Gastrocnemius medialis (tissue), 4 donors: ENCODE data around the gene MAD1L1. TPM values are rescaled to one million over a fixed set of nuclear protein-coding genes. Genes with fewer than 3 reads are reported as not detected.

Source experiments
- ATAC-seq, 2 donors: fragments of 150-250 bp; one replicate each; pipeline ENCODE4 v1.9.1; 2016
- DNase-seq, 2 donors: peaks; one replicate each; pipeline ENCODE4 v3.0.0-alpha.2; 2019
- H3K27ac ChIP-seq, 4 donors: fragments of 200-600 bp; sonication (generic); 1 replicate in 1 of 4; 2 replicates in 3 of 4; pipeline ENCODE4 v1.5.1; 2016 to 2018; ENCODE audit warnings: mild to moderate bottlenecking in 2 of 4, moderate library complexity in 1 of 4
- H3K27me3 ChIP-seq, 3 donors: fragments of 200-600 bp; sonication (generic) in 2 of 3; 1 replicate in 1 of 3; 2 replicates in 2 of 3; pipeline versions ENCODE4 v1.5.1 to v1.6.0; 2016 to 2019; ENCODE audit warnings: mild to moderate bottlenecking in 1 of 3, moderate library complexity in 1 of 3
- H3K36me3 ChIP-seq, 2 donors: fragments of 200-600 bp; sonication (generic) in 1 of 2; one replicate each; pipeline ENCODE4 v1.5.1; 2017 to 2018
- H3K4me1 ChIP-seq, 2 donors: fragments of 200-600 bp; sonication (generic) in 1 of 2; one replicate each; pipeline ENCODE4 v1.5.1; 2016 to 2017; ENCODE audit warnings: mild to moderate bottlenecking in 2 of 2
- H3K4me3 ChIP-seq, 4 donors: fragments of 200-600 bp; sonication (generic) in 3 of 4; 1 replicate in 1 of 4; 2 replicates in 3 of 4; pipeline ENCODE4 v1.5.1; 2016 to 2019; ENCODE audit warnings: mild to moderate bottlenecking in 2 of 4
- H3K9me3 ChIP-seq, 3 donors: fragments of 200-600 bp; sonication (generic) in 2 of 3; 1 replicate in 1 of 3; 2 replicates in 2 of 3; pipeline ENCODE4 v1.5.1; 2016 to 2019
- CTCF ChIP-seq, 5 experiments: fragments of 450-650 bp in 3 of 5; fragments of 200-600 bp in 2 of 5; sonication (generic) in 2 of 5; IDR thresholded peaks in 4 of 5; conservative IDR thresholded peaks in 1 of 5; 1 replicate in 4 of 5; 2 replicates in 1 of 5; pipeline ENCODE4 v1.5.1; 2016 to 2019; ENCODE audit warnings: antibody characterized with exemption in 5 of 5, mild to moderate bottlenecking in 3 of 5, moderate library complexity in 3 of 5
- POLR2A ChIP-seq, 2 donors: fragments of 450-650 bp; IDR thresholded peaks; one replicate each; pipeline ENCODE4 v1.6.1; 2017; ENCODE audit warnings: antibody characterized with exemption in 2 of 2, mild to moderate bottlenecking in 2 of 2, moderate library complexity in 2 of 2
- in situ Hi-C, 4 donors: fragments of 200-750 bp; cut with MboI; loops; one replicate each; pipeline versions ENCODE4 v1.15.0 to v1.8.0; 2017; ENCODE audit warnings: low sequenced_read_pairs in 4 of 4
- intact Hi-C: fragments of 100-400 bp; cut with DNase I; formaldehyde crosslinking; loops from one replicate; pipeline ENCODE4 v1.15.1; 2023; ENCODE audit warnings: low total_unique reads
- total RNA-seq, 4 donors: library from RNA; depleted of rRNA; stranded (reverse); fragments of >200 nt; gene quantifications; one replicate each; pipeline versions ENCODE4 v1.1.0 to v1.2.3, GENCODE V29; 2016

MAD1L1 gene
- total RNA-seq, 4 donors from 2014 or later, result 19.7 to 32.4 (median 22.7) TPM

GRCh38 chr7:2033586-2034135 is 199.1 kb downstream of the MAD1L1 start:
- no peak for ATAC-seq
- Histone ChIP-seq H3K9me3 (peaks cover 0 to 4% (median 0%) of the 10 kb centered on the region in 3 donors), H3K27ac (no peak overlapping the region), H3K4me3 (no peak overlapping the region), H3K27me3 (no peaks in the 10 kb centered on the region), H3K4me1 (peaks cover 0 to 3% of the 10 kb centered on the region in 2 donors), H3K36me3 (no peaks in the 10 kb centered on the region)
- no peak for TF ChIP-seq POLR2A (IDR thresholded peaks at IDR 0.05)
- no peak for TF ChIP-seq CTCF (IDR thresholded peaks at IDR 0.05 in 4 of 5, conservative IDR thresholded peaks at IDR 0.05 in 1 of 5)
- peak in 1 of 2 donors; percentile 2 for DNase-seq
- intact Hi-C loops (no loop called here), in situ Hi-C loops (no loop called here)

GRCh38 chr7:2032876-2033407 is 199.8 kb downstream of the MAD1L1 start:
- H3K27me3 ChIP-seq, result no peaks in the 10 kb centered on the region
- peaks cover 0 to 1% of the 10 kb centered on the region in 2 donors for H3K4me1 ChIP-seq
- TF ChIP-seq POLR2A (IDR thresholded peaks at IDR 0.05) (no peak), CTCF (IDR thresholded peaks at IDR 0.05 in 4 of 5, conservative IDR thresholded peaks at IDR 0.05 in 1 of 5) (no peak)
- intact Hi-C loops (no loop called here), in situ Hi-C loops (no loop called here)
- no peak for ATAC-seq
- H3K4me3 ChIP-seq, result no peak overlapping the region
- DNase-seq, result peak in 1 of 2 donors; percentile 7
- H3K9me3 ChIP-seq, result peaks cover 0 to 7% (median 0%) of the 10 kb centered on the region in 3 donors
- H3K27ac ChIP-seq, result no peak overlapping the region
- H3K36me3 ChIP-seq, result no peaks in the 10 kb centered on the region

DNA sequence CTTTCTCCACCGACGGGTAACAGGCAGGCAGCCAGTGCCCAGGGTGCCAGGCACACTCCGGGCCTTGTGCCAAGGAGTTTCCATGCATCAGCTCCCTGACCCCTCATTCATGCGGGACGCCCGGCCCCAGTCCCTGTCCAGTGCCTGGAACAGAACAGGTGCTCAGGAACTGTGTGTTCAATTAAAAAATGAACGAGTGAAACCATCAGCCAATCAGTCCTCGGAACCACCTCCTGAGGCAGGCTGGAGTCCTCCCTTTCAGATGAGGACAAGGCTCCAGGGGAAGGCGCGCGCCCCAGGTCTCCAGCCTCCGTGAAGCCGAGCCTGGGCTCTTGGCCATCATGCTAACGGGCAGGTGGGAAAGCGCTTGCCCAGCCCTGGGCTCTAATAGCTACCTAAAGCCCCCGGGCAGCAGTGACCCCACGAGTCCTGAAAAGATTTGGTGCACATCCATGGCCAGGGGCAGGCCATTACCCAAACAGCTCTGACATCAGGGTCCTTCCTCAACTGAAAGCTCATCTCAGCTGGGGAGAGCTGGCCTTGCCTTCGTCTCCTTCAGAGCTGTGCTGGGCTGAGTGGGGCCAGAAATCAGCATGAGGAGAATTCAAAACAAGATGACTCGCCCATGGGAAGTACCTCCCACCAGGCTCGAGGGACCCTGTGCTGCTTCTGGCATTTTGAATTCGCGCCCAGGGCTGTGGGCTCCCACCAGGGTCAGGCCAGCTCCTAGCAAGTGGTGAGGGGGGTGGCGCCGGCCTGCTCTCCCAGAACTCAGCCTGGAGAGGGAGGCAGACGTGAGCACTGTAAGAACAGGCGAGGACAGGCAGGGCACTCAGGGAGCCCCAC is 200.5 kb downstream of the MAD1L1 start:
- TF ChIP-seq POLR2A (IDR thresholded peaks at IDR 0.05) (no peak), CTCF (IDR thresholded peaks at IDR 0.05 in 4 of 5, conservative IDR thresholded peaks at IDR 0.05 in 1 of 5) (no peak)
- peaks cover 0 to 7% (median 0%) of the 10 kb centered on the region in 3 donors for H3K9me3 ChIP-seq
- no peak overlapping the region for H3K27ac ChIP-seq
- no peaks in the 10 kb centered on the region for H3K36me3 ChIP-seq
- no peaks in the 10 kb centered on the region for H3K4me1 ChIP-seq
- in situ Hi-C loops (no loop called here), intact Hi-C loops (no loop called here)
- no peak for ATAC-seq
- no peaks in the 10 kb centered on the region for H3K27me3 ChIP-seq
- H3K4me3 ChIP-seq, result no peak overlapping the region
- DNase-seq, result peak in 1 of 2 donors; percentile 5

- no peak for TF ChIP-seq POLR2A (IDR thresholded peaks at IDR 0.05)
- TF ChIP-seq CTCF (IDR thresholded peaks at IDR 0.05 in 4 of 5, conservative IDR thresholded peaks at IDR 0.05 in 1 of 5), result no peak
- no peak overlapping the region for H3K4me3 ChIP-seq
- intact Hi-C loops, result no loop called here
- H3K27ac ChIP-seq, result no peak overlapping the region
- no peaks in the 10 kb centered on the region for H3K27me3 ChIP-seq
- no peaks in the 10 kb centered on the region for H3K4me1 ChIP-seq
- H3K36me3 ChIP-seq, result no peaks in the 10 kb centered on the region
- peaks cover 0 to 7% (median 0%) of the 10 kb centered on the region in 3 donors for H3K9me3 ChIP-seq
- ATAC-seq, result no peak
- no peak for DNase-seq
- in situ Hi-C loops, result no loop called here
Observed at GRCh38 chr7:2031451-2031845, 201.3 kb downstream of the MAD1L1 start.
